ENCODE results near the gene CKAP5.
A peak's percentile ranks its signal among the peaks of the same experiment; 100 is the strongest.
"Not testable (repeated sequence)": the region's sequence is repeated elsewhere in the genome, so short reads cannot be mapped to it uniquely, and the experiment has no call there.

CKAP5 gene

DNA sequence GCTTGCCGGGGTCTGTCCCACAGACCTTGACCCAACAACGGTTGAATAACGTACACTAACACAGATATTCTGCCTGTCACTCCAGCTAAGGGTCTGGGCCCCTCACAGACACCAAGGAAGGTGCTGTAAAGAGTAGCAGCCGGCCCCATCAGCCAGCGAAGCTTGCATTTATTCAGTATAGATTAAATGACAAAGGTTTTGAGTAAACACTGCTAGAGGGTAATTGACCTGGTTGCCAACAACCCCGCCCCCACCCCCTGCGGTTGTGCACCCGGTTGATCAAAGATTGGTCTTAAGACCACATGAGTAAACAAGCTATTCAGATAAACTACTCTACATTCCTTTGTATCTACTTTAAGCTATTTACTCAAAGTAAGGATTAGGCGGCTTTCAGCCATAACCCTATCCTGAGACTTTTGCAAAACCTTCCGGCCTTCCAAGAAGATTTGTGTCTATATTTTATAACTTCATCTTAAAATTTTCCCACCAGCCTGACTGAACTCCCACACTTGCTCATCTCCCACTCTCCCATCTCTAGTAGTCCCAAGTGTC, 4.8 kb upstream of the CKAP5 start:
- DNase-seq: no peak

DNA sequence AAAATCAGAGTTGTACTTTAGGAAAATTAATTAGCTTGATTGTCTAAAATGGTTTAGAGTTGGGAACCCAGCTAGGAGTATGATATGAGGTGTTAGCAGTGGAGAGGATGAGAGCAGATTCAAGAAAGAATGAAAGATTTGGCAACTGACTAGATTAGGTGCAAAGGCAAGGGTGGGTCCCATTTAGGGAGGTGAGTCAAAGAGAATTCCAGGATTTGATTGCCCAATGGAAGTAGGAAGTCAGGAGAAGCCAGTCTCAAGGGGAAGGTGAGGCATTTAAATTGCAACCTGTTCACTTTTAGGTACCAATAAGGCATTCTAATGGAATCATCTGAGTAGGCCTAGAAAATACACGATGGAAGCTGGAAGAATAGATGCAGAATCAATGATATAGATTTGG, 3.6 kb upstream of the CKAP5 start:
- DNase-seq: no peak

DNA sequence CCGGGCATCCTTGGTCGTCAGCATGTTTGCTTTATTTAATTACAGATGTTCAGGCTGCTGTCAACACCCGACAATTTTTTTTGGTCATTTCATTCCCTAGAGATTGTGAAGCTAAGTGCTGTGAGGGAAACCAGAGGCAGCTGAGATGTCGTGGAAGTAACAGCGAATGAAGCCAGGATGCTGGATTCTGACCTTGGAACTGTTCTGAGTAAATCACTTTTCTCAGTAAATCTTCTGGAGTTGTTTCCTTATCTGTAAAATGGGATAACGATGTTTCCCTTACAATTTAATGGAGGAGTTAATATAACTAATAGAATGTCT, 390 bp upstream of the CKAP5 start:
- peak; percentile 65 for DNase-seq

DNA sequence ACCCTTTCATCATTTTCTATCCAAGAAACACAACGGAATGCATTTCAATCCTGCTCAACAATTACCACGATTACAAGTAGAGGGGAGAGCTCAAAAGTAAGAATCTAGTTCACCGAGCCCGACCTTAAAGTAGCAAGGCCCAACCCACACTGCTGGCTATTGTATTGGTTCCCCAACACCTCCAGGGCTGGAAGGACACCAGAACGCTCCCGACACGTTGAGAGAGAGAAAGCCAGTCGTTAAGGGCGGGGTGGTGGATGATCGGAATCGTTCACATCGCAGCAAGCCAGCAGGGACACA, 690 bp downstream of the CKAP5 start:
- no peak for DNase-seq

DNA sequence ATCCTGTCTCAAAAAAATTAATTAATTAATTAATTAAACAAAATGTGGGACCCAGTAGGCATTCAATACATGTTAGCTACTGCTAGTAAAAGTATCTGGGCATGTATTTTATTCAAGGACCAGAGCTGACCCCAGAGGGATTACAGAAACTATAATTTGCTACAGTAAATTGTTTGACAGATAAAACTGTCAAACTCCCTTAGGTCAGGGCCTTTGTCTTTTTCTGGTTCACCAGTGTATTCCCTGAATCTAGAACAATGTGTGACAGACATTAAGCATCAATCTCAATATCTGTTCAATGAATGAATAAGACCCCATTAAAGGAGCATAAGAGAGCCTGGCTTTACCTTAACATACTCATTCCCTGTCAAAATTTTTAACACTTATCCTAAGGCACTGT, 6.0 kb downstream of the CKAP5 start:
- no peak for DNase-seq

DNA sequence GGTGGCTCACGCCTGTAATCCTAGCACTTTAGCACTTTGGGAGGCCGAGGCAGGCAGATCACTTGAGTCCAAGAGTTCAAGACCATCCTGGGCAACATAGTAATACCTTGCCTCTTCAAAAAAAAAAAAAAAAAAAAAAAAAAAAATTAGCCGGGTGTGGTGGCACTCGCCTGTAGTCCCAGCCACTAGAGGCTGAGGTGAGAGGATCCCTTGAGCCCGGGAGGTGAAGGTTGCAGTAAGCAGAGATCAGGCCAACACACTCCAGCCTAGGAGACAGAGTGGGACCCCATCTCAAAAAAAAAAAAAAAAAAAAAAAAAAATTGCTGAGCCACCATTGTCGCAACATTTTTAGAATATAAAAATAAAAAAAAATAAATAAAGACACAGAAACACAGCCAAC, 7.6 kb downstream of the CKAP5 start:
- no peak for DNase-seq

DNA sequence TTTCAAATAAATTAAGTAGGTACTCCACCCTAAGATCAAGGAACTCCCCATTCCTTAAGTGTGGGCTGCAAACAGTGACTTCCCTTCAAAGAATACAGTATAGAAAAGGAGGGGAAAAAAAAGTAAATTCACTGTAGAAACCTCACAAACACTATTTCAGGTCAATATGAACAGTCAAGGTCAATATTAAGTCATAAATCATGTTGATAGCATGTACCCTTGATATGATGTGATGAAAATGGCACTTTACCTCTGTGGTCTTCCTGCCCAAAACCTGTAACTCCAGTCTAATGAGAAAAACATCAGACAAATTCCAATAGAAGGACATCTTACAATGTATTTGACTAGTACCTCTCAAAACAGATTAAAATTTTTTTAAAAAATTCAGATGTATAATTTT, 8.2 kb downstream of the CKAP5 start:
- no peak for DNase-seq

DNA sequence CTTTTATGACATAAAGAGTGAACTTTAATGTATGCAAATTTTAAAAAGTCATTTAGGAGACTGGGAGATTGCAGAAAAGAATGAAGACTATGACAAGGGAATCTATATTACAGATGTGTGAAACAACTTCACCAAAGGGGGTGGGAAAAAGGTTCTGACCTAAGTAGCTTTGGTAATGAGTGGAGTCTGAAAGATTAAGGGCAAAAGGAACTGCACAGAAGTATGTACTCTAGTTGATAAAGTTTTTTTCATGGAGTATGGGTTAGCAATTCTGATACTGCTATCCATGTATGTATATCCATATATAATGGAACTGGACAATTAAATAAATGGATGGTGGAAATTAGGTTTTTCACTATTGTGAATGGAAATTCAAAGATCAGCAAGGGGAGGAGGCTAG, 9.2 kb downstream of the CKAP5 start:
- no peak for DNase-seq

DNA sequence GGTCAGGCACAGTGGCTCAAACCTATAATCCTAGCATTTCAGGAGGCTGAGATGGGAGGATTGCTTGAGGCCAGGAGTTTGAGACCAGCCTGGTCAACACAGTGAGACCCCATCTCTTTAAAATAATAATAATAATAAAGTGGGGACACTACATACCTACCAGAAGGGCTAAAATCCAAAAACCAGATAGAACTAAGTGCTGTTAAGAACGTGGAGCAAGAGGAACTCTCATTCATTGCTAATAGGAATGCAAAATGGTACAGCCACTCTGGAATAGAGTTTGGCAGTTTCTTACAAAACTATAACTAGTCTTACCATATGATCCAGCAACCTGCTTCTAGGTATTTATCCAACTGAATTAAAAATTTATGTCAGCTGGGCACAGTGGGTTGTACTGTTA, 9.6 kb downstream of the CKAP5 start:
- DNase-seq: no peak

DNA sequence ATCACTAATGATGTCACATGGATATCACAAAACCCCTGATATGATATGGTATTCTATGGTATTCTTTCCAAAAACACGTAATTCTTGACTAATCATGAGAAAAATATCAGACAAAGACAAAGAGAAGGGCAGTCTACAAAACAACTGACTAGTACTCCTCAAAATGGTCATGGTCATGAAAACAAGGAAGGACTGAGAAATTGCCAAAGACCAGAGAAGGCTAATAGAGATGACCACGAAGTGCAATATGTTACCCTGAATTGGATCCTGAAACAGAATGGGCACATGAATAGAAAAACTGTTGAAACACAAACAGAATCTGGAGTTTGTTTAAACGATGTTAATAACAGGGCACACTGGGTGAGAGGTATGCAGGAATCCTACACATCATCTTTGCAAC, 10.2 kb downstream of the CKAP5 start:
- DNase-seq: no peak

DNA sequence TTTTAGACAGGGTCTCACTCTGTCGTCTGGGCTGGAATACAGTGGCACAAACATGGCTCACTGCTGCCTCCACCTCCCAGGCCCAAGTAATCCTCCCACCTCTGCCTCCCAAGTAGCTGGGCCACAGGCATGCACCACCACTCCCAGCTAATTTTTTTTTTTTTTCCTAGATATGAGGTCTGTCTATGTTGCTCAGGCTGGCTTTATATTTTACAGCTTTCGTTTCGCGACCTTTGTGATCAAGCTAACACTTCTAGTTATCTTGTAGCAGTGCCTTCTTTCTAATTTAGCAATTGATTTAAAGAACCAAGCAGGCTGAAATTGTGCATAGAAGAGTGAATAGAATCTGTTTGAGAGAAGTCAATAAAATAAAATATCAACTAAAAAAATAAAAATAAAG, 11.3 kb downstream of the CKAP5 start:
- DNase-seq: no peak

DNA sequence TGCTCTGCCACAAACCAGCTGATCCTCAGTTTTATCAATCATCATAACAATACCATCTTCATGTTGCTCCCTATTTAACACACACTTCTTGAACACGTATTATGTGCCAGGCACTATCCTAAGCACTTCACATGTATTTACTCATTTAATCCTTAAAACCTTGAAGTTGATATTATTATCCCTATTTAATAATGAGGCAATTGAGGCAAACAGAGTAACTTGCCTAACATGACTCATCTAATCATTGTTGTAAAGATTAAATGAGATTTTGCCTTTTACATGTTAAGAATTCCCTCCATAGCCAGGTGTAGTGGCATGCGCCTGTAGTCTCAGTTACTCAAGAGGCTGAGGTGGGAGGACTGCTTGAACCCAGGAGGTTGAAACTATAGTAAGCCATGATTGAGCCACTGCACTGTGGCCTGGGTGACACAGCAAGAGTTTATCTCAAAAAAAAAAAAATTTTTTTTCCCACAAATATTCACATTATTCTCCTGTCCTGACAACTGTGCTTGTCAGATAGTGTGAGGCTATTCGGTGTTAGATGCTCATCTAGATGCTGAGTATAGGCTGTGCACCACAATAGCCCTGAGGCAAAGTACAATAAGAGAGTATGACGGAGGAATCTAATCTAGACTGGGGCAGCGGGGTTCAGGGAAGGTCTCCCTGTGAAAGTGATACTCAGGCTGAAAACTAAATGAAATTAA, 13.4 kb downstream of the CKAP5 start:
- DNase-seq: no peak

DNA sequence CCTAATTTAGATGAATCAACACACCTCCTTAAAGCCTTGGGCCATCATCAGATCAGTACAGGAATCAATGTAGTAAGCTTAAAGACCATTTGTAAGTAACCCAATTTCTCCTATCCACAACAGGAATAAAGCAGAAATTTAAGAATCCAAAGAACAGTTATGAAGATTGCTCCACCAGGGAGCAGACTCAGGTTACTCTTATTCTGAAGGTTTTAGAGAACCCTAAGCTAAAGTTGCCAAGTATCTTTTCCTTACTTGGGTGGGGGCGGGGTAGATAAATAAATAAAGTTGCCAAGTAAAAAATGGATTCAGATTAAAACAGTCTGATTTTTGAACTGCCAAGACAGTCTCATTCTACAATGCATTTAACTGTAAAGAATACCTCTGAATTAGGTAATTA, 18.1 kb downstream of the CKAP5 start:
- DNase-seq: no peak

DNA sequence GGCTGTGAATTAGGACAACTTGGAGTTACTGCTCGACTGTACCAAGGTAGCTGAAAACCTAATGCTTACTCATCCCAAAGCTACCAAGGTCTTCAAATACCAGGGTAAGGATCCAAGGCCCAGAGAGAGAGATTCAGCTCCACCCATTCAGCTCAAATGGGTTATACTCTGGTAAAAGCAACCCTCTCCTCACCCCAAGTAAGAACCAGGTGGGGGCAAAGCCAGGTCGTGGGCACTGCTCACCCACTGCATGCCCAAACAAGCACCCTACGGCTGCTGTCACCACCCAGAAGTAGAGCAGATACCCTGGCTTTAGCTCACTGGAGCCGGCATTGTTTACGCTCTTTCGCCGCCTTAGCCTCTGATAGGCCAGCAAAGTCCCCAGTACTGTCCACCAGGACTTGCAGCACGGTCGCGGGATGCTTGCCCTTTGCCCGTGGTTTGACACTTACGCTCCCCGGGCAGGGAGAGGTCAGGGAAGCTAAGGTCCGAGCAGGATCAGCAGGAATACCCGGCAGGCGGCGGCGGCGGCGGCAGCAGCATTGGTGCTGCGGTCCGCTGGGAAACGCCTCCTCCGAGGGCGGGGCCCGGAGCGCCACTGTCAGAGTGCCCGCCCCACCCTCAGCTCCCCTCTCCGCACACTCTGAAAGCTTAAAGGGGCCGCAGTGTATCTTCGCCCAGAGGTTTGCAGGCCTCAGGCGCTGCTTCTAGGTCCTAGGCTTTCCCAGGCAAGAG, 19.6 kb downstream of the CKAP5 start:
- DNase-seq: peak; percentile 18

DNA sequence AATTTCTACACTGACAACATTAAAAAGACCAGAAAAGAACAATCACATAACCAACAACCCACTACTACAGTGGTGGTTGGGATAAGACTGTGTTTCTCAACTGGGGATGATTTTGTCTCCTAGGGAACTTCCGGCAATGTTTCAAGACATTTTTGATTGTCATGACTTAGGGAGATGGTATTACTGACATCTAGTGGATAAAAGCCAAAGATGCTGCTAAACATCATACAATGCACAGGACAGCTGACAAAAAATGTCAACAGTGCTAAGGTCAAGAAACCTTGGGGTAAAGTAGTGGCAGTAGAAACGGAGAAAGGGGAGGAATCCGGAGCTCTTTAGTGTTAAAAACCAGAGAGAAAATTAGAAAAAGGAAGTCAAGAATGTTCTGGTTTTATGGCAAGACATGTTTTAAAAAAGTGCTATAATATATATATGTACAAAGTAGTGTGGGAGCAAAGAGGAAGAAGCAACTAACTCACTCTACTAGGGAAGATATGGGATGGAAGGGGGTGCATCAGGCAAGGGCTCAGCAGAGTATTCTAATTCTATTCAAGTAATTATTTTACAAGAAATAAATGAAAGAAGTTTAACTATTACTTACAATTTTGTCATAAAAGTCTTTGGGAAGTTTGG, 37.2 kb downstream of the CKAP5 start:
- peak; percentile 3 for DNase-seq

DNA sequence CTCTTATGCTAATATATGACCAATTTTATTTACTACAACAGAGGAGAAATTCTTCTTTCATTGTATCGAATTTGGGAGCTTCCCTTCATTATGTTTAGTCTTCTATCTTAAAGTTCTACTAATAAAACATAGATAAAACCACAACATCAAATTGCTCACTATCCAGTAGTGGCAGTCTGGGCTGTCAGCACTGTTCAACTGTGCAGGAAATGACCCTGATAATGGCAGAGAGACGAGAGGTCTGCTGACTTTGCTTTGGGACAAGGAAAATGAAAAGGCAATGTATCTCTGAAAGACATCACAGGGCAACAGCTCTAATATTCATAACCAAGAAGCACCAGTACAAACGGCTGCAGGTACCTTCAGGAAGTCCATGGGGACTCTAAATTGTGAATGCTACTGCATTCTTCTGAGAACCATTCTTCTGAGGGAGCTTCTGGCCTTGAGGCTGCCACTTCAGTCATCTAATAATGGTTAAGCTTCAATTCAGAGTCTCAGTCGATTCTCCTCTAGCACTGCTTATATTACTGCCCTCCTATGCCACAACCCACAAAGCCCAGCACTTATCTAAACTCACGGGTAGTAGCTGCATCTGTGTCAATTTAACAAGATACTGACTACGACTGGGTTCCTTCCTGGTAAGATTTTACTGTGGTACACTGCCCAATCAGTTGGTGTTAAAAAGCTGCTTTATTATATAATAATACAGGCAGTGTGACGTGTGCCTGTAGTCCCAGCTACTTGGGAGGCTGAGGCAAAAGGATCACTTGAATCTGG, 44.2 kb downstream of the CKAP5 start:
- no peak for DNase-seq

DNA sequence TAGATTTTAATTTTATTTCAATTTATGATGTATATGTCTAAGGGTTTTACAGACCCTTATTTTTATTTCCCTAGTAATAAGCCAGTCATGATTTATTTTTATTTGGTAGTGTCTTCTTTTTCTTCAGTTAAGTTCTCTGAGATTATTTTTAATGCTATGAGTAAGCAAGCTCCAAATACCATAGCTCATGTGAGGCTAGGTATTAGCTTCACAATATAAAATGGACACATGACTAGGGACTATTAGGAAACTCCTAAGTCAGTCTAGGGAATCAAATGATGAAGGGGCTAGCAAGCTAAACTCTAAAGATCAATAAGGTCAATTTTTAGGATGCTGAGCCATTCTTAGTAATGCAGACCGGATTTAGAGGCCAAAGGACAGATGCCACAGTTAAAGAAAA, 45.9 kb downstream of the CKAP5 start:
- DNase-seq: no peak

DNA sequence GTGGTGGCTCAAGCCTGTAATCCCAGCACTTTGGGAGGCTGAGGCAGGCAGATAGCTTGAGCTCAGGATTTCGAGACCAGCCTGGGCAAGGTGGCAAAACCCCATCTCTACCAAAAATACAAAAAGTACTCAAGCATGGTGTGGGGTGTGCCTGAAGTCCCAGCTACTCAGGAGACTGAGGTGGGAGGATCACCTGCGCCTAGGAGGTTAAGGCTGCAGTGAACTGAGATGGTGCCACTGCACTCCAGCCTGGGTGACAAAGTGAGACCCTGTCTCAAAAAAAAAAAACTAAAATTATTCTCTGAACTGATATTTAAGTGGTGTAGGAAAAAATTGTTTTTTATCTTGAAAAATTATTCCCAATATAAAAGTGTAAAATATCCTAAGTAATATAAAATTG, 46.4 kb downstream of the CKAP5 start:
- not testable (repeated sequence) for DNase-seq

DNA sequence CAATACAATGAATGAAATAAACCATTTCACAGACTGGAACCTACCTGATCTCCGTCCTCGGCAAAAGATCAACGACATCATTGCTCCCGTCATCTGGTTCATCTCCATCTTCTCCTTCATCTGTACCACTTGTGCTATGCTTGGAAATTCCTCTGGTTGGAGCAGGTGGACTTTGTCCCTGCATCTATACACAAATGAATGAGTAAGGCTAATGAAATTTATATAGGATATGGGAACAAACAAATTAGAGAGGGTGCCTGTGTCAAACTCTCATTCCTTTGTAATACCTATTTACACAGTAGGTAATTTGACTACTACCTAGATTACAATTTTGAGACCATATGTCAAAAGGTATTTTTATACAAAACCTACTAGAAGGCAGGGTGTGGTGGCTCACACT, 67.7 kb downstream of the CKAP5 start:
- DNase-seq: no peak

DNA sequence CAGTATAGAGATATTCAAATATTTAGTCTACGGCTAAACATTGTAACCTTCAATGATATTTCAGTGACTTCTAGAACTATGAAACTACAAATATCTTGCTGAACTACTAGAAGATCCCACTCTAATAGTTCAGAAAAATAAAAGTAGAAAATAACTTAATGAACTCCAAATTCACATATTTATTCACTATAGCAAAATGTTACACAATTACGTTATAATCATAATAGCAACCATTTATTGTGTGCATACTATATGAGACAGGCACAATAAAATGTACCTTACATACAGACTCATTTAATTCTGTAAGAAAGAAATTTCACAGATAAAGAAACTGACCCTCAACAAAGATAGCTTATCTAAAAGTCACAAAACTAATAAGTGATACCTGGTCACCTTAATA, 69.2 kb downstream of the CKAP5 start:
- no peak for DNase-seq

DNA sequence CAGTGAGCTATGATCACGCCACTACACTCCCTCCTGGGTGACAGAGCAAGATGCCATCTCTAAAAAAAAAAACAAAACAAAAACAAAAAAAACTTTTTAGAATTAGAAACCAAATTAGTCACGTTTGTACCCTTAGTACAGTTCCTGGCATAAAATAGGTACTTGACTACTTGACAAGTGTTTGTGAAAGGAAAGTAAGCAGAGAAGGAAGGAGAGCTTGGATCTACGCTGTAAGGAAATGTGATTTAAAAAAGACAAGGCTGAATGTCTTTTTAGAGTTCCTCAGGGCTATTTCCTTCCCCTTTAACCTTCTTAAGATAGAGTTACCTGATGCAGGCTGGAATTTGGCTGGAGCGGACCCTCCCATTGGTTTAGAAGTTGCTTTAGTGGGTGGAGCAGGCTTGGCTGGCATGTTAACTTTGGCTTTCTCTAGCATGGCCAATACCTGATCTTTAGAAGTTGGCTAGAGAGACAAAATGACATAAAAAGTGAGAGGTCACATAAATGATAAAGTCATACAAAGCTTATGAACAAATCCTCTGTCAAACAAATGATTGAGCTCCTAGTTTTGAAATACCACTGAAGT, 76.4 kb downstream of the CKAP5 start:
- DNase-seq: no peak

DNA sequence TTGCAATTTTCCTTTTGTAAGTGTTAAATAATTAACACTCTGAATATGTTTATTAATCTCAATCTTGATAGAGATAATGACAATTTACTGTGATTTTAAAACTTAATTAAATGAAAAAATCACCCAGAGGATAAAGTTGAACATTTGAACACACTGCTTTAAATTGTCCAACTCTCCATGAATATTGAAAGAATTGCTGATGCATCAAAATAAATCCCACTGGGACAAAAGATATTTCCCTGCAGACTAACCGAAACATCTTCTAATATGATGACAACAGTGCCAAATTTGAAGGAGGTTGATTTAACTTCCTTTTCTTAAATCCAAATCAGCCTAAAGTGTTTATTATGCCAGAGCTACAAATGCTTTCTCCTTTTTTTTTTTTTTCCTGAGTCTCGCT, 79.4 kb downstream of the CKAP5 start:
- no peak for DNase-seq

DNA sequence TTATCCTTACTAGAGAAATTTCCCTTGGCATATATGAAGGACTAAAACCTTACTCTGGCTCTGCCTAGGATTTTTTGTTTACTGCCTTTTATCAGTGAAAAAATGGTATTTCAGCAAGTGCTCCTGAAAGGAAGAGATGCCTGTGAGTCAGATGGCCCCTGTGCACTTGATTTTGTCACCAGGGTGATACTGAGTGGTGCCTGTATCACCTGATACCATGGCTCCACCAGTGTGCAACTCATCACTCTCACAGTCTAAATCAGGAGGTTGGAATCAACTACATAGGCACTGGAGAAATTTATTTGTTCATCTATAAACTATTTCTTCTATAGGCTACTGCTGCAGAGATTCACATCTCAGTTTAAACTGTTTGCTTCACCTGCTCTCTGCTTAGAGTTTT, 83.8 kb downstream of the CKAP5 start:
- no peak for DNase-seq
